Sigmoid colon (tissue), 4 donors: Measurements from ENCODE around the gene PRRX1.

Source experiments
- EP300 ChIP-seq, 4 donors: sonication (generic); formaldehyde crosslinking; IDR thresholded peaks; one replicate each; pipeline ENCODE4 v1.6.1; 2017; ENCODE audit warnings: antibody characterized with exemption in 4 of 4
- POLR2AphosphoS5 ChIP-seq, 4 donors: sonication (generic); formaldehyde crosslinking; IDR thresholded peaks; one replicate each; pipeline ENCODE4 v1.6.1; 2017; ENCODE audit warnings: antibody characterized with exemption in 4 of 4

GRCh38 chr1:170703591-170703990 lies 39.7 kb downstream of the PRRX1 start:
- TF ChIP-seq EP300 (IDR thresholded peaks at IDR 0.05) (no peak), POLR2AphosphoS5 (IDR thresholded peaks at IDR 0.05) (no peak)
